ENCODE data around the gene KIAA1755.
"Not testable (repeated sequence)": the region's sequence is repeated elsewhere in the genome, so short reads cannot be mapped to it uniquely, and the experiment has no call there.

KIAA1755 gene

GRCh38 chr20:38283236-38283635 is 22.7 kb upstream of the KIAA1755 start:
- no peak overlapping the region for H3K4me3 ChIP-seq (ENCODE audit: low read depth, low read length)
- TF ChIP-seq, protein P1, sequence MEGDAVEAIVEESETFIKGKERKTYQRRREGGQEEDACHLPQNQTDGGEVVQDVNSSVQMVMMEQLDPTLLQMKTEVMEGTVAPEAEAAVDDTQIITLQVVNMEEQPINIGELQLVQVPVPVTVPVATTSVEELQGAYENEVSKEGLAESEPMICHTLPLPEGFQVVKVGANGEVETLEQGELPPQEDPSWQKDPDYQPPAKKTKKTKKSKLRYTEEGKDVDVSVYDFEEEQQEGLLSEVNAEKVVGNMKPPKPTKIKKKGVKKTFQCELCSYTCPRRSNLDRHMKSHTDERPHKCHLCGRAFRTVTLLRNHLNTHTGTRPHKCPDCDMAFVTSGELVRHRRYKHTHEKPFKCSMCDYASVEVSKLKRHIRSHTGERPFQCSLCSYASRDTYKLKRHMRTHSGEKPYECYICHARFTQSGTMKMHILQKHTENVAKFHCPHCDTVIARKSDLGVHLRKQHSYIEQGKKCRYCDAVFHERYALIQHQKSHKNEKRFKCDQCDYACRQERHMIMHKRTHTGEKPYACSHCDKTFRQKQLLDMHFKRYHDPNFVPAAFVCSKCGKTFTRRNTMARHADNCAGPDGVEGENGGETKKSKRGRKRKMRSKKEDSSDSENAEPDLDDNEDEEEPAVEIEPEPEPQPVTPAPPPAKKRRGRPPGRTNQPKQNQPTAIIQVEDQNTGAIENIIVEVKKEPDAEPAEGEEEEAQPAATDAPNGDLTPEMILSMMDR (IDR thresholded peaks at IDR 0.05; ENCODE audit: low read depth, low read length, missing control alignments), result no peak
- no peak for DNase-seq (ENCODE audit: low read depth)
- in situ Hi-C loops (cut with HindIII; ENCODE audit: low sequenced_read_pairs), result no loop called here

- in situ Hi-C loops (cut with HindIII; ENCODE audit: low sequenced_read_pairs); H3K4me3 ChIP-seq (ENCODE audit: low read depth, low read length): not testable (repeated sequence)
Measured at GRCh38 chr20:38281176-38281915, 20.8 kb upstream of the KIAA1755 start.

DNA sequence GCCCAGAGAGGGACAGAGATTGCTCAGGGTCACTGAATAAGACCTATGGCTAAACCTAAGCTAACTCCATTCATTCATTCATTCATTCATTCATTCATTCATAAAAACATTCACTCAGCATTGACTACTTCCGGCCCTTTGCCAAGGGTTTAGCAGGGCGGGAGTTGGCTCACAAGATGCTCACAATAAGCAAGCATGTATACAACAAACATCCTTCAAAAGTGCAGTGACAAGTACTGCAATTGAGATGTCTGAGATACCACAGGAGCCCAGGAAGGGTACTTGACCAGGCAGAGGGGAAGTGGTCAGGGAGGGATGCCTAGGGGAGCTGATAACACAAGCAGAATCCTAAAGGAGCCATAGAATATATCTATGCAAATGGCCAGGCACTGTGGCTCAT is 18.2 kb upstream of the KIAA1755 start:
- no peak overlapping the region for H3K4me3 ChIP-seq (ENCODE audit: low read depth, low read length)
- TF ChIP-seq, protein P1 (IDR thresholded peaks at IDR 0.05; ENCODE audit: low read depth, low read length, missing control alignments), result no peak
- in situ Hi-C loops (cut with HindIII; ENCODE audit: low sequenced_read_pairs), result no loop called here
- DNase-seq (ENCODE audit: low read depth), result no peak

More at GRCh38 chr20:38281176-38281915, 20.8 kb upstream of the KIAA1755 start:
- not testable (repeated sequence) for DNase-seq (ENCODE audit: low read depth)

- TF ChIP-seq, protein P1 (IDR thresholded peaks at IDR 0.05; ENCODE audit: low read depth, low read length, missing control alignments), result no peak
- in situ Hi-C loops (cut with HindIII; ENCODE audit: low sequenced_read_pairs), result no loop called here
- H3K4me3 ChIP-seq (ENCODE audit: low read depth, low read length), result no peak overlapping the region
- DNase-seq (ENCODE audit: low read depth), result no peak
Measured at GRCh38 chr20:38278131-38278530, 17.6 kb upstream of the KIAA1755 start.

GRCh38 chr20:38277691-38278090 is 17.2 kb upstream of the KIAA1755 start:
- in situ Hi-C loops (cut with HindIII; ENCODE audit: low sequenced_read_pairs), result no loop called here
- DNase-seq (ENCODE audit: low read depth), result no peak
- TF ChIP-seq, protein P1 (IDR thresholded peaks at IDR 0.05; ENCODE audit: low read depth, low read length, missing control alignments), result no peak
- H3K4me3 ChIP-seq (ENCODE audit: low read depth, low read length), result no peak overlapping the region

DNA sequence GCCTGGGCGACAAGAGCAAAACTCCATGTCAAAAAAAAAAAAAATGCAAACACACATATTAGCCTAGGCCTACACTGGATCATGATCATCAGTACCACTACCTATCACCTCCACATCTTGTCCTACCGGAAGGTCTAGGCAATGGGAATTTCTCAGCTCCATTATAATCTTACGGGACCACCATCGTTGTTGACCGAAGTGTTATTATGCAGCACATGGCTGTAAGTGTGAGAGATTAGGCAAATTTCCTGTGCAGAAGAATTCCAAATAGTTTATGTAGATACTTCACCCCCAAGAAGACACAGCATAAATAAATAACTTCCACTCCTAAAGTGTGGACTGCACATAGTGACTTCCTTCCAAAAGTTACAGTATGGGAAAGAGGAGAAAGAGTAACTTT is 16.8 kb upstream of the KIAA1755 start:
- TF ChIP-seq, protein P1 (IDR thresholded peaks at IDR 0.05; ENCODE audit: low read depth, low read length, missing control alignments), result no peak
- H3K4me3 ChIP-seq (ENCODE audit: low read depth, low read length), result no peak overlapping the region
- in situ Hi-C loops (cut with HindIII; ENCODE audit: low sequenced_read_pairs), result no loop called here
- DNase-seq (ENCODE audit: low read depth), result no peak

- no peak for DNase-seq (ENCODE audit: low read depth)
- H3K4me3 ChIP-seq (ENCODE audit: low read depth, low read length), result no peak overlapping the region
- in situ Hi-C loops (cut with HindIII; ENCODE audit: low sequenced_read_pairs), result no loop called here
- TF ChIP-seq, protein P1 (IDR thresholded peaks at IDR 0.05; ENCODE audit: low read depth, low read length, missing control alignments), result no peak
Measured at GRCh38 chr20:38275815-38276550, 15.4 kb upstream of the KIAA1755 start.

Measured in astrocyte of the cerebellum (primary cell).